ENCODE measurements around the gene NPHP4.
"Not testable (repeated sequence)": the region's sequence is repeated elsewhere in the genome, so short reads cannot be mapped to it uniquely, and the experiment has no call there.

Gene NPHP4

GRCh38 chr1:5933050-5933449 lies 59.2 kb downstream of the NPHP4 start:
- no peak for DNase-seq (ENCODE audit: low spot score)

DNA sequence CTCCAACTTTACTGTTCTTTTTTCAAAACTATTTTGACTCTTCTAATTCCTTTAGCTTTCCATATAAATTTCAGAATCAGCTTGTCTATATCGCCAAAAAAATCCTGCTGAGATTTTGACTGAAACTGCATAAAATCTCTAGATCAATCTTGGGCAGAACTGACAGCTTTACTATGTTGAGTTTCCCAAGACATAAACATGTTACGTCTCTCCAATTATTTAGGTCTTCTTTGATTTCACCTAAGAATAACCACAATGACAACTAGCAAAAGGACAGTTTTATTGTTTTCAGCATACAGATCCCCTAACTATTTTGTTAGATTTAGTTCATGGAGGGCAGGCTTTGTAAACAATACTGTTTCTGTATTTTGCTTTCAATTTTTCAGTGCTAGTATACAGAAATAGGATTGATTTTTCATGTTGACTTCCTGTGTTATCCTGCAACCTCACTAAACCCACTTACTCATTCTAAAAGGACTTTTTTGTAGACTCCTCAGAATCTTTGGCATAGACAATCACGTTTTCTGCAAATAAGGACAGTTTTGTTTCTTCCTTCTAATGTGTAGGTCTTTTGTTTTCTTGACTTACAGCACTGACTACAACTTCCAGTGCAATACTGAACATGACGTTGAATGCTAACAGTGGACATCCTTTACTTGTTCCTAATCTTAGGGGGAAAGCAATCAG lies 63.4 kb downstream of the NPHP4 start:
- DNase-seq (ENCODE audit: low spot score): peak; percentile 90

DNA sequence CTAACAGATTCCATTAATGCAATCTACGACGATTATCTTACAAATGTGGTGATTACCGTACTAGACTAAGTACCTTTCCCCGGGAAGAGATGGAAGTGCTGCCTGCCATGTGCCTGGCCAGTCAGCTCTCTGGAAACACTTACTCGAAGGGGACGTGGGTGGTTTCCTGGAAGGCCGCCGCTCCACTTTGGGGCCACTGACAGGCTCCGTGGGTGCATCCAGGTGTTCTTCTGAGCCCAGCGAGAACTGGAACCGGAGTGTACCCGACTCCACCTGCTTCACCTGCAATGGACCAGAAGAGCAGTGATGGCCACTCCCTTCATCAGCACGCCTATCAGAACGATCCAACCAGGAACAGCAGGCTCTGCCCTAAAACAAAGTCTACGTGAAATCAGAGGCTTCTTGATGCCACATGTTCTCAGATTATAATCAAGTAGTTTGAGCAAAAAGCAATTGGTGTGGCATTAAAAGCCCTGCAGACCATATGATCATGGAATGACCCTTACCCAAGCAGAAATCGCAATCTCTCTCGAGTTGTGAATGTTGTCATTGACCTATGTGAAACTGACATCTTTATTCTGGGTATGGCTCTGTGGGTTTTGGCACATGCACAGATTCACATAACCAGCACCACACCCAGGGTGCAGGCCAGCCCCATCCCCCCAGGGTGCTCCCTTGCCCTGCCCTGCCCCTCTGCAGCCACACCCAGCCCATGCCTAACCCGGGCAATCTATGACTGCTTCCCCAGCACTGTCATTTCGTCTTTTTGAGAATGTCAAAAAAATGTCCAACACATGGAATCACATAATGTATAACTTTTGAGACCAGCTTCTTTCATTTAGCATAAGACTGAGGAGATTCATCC lies 64.5 kb downstream of the NPHP4 start:
- DNase-seq (ENCODE audit: low spot score): no peak

GRCh38 chr1:5926686-5927435 lies 65.4 kb downstream of the NPHP4 start:
- no peak for DNase-seq (ENCODE audit: low spot score)

- DNase-seq (ENCODE audit: low spot score): not testable (repeated sequence)
These were observed 69.4 kb downstream of the NPHP4 start for GRCh38 chr1:5922700-5923330.

GRCh38 chr1:5921671-5922070 lies 70.6 kb downstream of the NPHP4 start:
- no peak for DNase-seq (ENCODE audit: low spot score)

DNA sequence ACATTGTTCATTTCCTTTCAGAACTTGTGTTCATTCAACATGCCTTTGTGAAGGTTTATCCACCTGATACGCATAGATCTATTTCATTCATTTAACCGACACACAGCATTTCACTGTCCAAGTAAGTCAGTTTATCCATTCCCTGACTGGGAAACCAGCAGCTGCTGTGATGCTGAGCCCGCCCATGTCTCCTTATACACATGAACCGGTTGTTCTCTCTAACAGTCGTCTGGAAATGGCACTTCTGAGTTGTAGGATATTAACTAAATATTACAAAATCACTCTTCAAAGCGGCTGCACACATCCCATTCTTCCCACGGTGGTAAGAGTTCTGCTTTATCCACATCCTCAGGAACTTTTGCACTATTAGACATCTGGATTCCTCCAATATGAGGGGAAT lies 71.1 kb downstream of the NPHP4 start:
- DNase-seq (ENCODE audit: low spot score): no peak

DNA sequence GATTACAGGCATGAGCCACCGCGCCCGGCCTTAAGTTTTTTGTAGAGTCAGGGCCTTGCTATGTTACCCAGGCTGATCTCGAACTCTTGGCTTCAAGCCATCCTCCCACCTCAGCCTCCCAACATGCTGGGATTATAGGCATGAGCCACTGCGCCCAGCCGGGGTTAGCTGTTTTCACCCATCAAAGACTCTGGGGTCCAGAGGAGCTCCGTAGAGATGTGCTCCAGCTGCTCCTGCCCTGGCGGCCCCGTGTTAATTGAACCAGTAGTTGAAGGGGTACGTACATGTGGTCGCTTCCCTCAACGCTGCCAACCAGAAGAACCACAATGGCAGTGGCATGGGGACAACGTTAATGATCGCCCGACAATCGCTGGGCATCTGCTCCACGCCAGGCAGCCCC lies 72.0 kb downstream of the NPHP4 start:
- no peak for DNase-seq (ENCODE audit: low spot score)

DNA sequence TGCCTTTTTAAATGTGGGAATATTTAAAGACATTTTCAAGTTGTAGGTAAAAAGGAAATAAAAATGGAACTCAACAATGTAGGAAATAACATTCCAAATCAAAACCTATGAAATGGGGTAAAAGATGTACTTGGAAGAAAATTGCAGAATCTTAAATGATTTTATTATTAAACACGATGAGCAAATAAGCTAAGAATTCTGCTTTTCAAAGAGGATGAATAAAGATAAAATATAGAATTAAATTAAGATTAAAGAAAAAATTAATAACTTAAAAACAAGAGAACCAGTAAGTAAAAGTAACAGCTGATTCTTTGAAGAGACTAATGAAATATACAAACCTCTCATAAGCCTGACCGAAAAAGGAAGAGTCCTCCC lies 74.0 kb downstream of the NPHP4 start:
- DNase-seq (ENCODE audit: low spot score): no peak

DNA sequence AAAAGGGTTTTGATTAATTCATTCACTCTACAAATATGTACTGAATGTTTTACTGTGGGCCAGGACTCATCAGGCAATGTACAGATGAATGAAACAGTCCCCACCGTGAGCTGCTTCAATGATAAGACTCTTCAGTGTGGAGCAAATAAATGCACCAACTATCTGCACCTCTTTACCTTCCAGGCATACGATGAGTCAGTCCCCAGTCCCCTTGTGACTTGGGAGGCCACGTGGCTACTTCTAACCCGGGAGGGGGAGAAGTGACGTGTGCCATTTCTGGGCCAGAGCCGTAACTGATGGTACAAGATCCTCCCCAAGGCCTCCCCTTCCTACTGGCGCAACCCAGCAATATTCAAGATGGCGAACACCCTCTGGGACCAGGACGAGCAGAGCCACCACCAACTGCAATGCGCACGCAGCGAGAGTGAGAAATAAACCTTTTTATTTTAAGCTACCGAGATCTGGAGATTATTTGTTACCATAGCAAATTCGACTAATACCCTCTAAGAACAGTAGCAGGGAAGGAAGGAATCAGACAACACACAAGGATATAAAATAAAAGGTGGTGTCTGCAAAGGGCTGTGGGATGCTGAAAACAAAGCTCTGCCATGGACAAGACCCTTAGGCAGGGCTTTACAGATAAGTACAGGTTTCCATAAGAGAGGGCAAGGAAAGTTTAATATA lies 74.5 kb downstream of the NPHP4 start:
- DNase-seq (ENCODE audit: low spot score): peak; percentile 57

DNA sequence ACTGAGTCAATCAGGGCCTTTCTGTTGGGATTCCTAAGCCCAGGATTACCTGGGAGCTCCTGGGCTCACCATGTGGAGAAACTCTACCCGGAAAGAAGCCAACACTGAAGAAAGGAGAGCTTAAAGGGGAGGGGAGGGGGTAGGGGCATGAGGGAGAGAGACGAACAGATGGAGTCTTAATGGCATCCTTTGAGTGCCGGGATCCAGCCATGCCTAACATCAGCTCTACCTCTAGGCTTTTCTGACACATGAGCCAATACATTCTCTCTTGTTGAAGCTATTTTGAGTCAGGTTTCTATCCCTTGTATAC lies 75.0 kb downstream of the NPHP4 start:
- no peak for DNase-seq (ENCODE audit: low spot score)

GRCh38 chr1:5916572-5917280 lies 75.5 kb downstream of the NPHP4 start:
- DNase-seq (ENCODE audit: low spot score): no peak

- DNase-seq (ENCODE audit: low spot score): peak; percentile 74
These were observed 76.3 kb downstream of the NPHP4 start for GRCh38 chr1:5915587-5916571.

DNA sequence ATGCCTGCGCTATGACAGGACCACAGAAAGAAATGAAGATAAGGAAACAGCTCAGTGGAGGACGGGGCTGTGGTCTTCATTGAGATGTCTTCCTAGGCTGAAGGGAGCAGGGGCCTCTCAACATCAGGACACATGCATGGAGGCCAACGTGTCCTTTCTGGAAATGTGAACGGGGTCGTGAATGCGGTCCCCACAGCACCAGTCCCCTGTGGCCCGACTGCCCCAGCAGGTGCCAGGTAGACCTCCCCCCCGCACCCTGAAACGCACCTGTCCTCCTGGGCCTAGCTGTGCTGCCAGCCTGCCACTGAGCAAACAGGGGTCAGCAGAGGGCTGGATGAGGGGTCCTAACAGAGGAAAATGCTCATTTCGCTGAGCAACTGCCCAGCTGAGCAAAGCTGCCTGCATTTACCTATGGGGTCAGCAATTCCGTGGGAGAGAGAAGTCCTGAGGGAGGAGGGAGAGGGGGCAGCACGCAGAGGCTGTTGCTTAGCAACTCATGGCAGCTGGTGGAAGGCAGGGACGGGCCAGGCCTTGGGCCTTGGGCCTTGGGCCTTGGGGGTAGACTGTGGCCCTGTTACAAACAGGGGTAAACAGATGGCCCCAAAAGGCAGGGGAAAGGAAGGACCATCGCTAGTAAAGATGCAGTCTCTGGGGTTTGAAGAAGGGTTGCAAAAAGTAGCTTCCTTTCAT lies 77.4 kb downstream of the NPHP4 start:
- no peak for DNase-seq (ENCODE audit: low spot score)

- DNase-seq (ENCODE audit: low spot score): no peak
These were observed 78.3 kb downstream of the NPHP4 start for GRCh38 chr1:5913876-5914275.

DNA sequence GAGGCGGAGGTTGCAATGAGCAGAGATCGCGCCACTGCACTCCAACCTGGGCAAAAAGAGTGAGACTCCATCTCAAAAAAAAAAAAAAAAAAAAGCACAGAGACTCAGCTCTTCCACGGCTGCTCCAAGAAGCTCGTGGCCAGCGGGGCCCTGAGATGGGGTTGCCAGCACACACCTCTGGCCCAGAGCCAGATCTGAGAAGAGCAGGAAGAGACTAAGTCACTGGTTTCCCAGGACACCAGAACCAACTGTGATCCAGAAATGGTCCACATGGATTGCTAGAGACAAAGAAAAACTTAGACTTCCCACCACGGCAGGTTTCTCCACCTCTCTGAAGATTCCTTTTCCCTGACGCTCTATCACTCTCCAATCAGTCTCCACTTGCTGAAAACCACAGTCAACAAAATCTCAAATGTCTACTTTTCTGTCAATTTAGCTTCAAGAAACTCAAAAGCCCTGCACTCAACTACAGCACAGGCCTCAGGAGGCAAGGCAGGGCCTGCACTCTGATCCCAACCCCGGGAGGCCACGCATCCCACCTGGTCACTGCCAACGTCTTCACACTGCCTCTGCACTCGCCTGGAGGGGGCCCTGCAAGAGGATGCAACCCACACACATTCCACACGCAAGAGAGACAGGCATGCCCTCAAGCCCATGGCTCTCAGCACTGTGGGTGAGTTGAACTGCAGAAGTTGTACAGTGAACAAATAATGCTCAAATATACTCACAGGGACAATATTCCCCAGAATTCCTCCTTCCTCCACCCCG lies 79.0 kb downstream of the NPHP4 start:
- peak; percentile 24 for DNase-seq (ENCODE audit: low spot score)

DNA sequence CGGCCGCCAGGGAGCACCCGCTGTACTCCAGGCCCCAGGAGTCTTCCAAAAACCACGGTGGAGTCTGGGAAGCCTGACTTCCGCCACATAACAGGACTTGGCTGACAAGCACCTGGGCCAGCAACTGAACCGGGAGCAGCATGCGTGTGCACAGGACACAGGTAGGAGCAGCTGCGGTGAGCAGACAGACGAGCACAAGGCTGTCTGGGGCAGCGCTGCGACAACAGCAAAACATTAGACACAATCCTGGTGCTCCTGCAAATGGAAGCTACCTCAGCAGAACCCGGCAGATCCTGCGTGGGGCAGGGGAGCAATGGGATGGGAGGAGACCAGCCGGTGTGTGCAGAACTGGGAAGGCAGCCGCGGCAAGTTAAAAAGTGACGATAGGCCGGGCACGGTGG lies 80.4 kb downstream of the NPHP4 start:
- DNase-seq (ENCODE audit: low spot score): no peak

DNA sequence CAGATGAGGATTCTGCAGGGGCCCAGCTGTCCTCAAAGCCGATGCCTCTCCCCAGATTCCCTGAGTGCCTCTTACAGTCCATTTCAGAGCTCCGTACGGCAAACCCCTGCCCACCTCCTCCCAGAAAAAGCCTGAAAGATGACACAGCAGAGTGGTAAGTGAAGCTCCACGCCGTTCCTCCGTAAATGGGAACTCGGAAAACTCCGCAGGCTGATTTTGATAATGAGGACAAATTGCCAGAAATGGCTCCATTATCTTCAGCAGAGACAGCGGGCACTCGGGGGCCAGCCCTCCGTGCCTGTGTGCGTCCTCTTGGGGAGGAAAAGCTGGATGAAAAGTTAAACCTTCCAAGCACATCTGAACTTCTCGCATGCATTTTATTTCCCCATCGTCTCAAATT lies 81.1 kb downstream of the NPHP4 start:
- no peak for DNase-seq (ENCODE audit: low spot score)

DNA sequence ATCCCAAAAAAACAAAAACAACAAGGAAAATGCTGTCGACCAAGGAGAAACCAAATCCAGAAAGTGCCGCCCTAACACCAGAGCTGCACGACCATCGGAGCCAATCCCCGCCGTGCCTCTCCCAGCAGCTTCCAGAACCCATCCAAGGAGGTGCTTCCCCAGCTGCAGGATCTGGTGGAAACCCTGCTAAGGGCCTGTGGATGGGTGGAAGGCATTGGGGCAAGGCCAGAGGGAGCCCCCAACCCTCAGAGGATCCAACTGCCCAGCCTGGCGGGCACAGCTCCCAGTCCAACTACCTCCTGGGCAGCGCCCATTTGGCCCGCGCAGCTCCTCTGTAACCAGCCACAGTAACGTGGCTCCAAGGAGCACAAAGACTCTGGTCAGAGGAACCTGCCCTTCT lies 81.6 kb downstream of the NPHP4 start:
- no peak for DNase-seq (ENCODE audit: low spot score)

Data from COLO829 (cell line).